Effector CD4-positive, alpha-beta T cell (primary cell): ENCODE data around the gene PCDHGB2. TPM values are rescaled to one million over a fixed set of nuclear protein-coding genes. Genes with fewer than 3 reads are reported as not detected.
A peak's percentile ranks its signal among the peaks of the same experiment; 100 is the strongest.
"Not testable (repeated sequence)": the region's sequence is repeated elsewhere in the genome, so short reads cannot be mapped to it uniquely, and the experiment has no call there.

Source experiments
- DNase-seq: peaks from one replicate; pipeline ENCODE4 v3.0.0-alpha.2; 2020
- total RNA-seq: gene quantifications from one replicate; lab custom pipeline; 2026; lab: John Stamatoyannopoulos, UW

PCDHGB2 gene
- not detected for total RNA-seq

- no peak for DNase-seq
These were observed at the start of gene PCDHGB2 for GRCh38 chr5:141359790-141360426. Gene PCDHGB2, plus strand, starts transcription at chr5:141359994. Its CDS starts 142 bp downstream, at chr5:141360136.

GRCh38 chr5:141313711-141314110 lies 46.1 kb upstream of the PCDHGB2 start:
- DNase-seq: no peak

- DNase-seq: not testable (repeated sequence)
These were observed 42.8 kb upstream of the PCDHGB2 start for GRCh38 chr5:141316963-141317362.

GRCh38 chr5:141319202-141319601 lies 40.6 kb upstream of the PCDHGB2 start:
- no peak for DNase-seq

GRCh38 chr5:141319699-141320098 lies 40.1 kb upstream of the PCDHGB2 start:
- no peak for DNase-seq

- DNase-seq: peak; percentile 86
These were observed 39.3 kb upstream of the PCDHGB2 start, which contains the start of gene TAF7 for GRCh38 chr5:141320225-141321169. Gene TAF7, minus strand, starts transcription at chr5:141320784. Its CDS starts 740 bp downstream, at chr5:141320044.

- no peak for DNase-seq
These were observed 37.5 kb upstream of the PCDHGB2 start for GRCh38 chr5:141322261-141322660.

GRCh38 chr5:141326088-141326854 lies 33.5 kb upstream of the PCDHGB2 start:
- DNase-seq: peak; percentile 61

- DNase-seq: no peak
These were observed 31.6 kb upstream of the PCDHGB2 start for GRCh38 chr5:141328231-141328630.

- no peak for DNase-seq
These were observed 29.3 kb upstream of the PCDHGB2 start, which contains the start of gene PCDHGA1 for GRCh38 chr5:141330299-141331080. Gene PCDHGA1, plus strand, starts transcription at chr5:141330514.

- not testable (repeated sequence) for DNase-seq
These were observed 27.2 kb upstream of the PCDHGB2 start for GRCh38 chr5:141332571-141332970.

GRCh38 chr5:141338538-141339306 lies 21.1 kb upstream of the PCDHGB2 start, which contains the start of gene PCDHGA2:
Gene PCDHGA2, plus strand, starts transcription at chr5:141338760.
- no peak for DNase-seq

- not testable (repeated sequence) for DNase-seq
These were observed 18.9 kb upstream of the PCDHGB2 start for GRCh38 chr5:141340781-141341354.

GRCh38 chr5:141342773-141343172 lies 17.0 kb upstream of the PCDHGB2 start:
- DNase-seq: no peak

GRCh38 chr5:141343242-141343952 lies 16.4 kb upstream of the PCDHGB2 start, which contains the start of gene PCDHGA3:
Gene PCDHGA3, plus strand, starts transcription at chr5:141343829. Its CDS starts 205 bp downstream, at chr5:141344034.
- DNase-seq: no peak

GRCh38 chr5:141343953-141344463 lies 15.8 kb upstream of the PCDHGB2 start:
- DNase-seq: no peak

GRCh38 chr5:141345327-141345726 lies 14.5 kb upstream of the PCDHGB2 start:
- DNase-seq: no peak

GRCh38 chr5:141346017-141346416 lies 13.8 kb upstream of the PCDHGB2 start:
- not testable (repeated sequence) for DNase-seq

GRCh38 chr5:141349917-141350619 lies 9.7 kb upstream of the PCDHGB2 start, which contains the start of gene PCDHGB1:
Gene PCDHGB1, plus strand, starts transcription at chr5:141350099. Its CDS starts 162 bp downstream, at chr5:141350261.
- DNase-seq: peak; percentile 16
